GM21423 (cell line): ENCODE measurements around the gene OTULIN.

Experiments used
- ATAC-seq: cut with Tn5 transposase; IDR thresholded peaks from one replicate; pipeline ENCODE4 v1.9.1; 2021; ENCODE audit warnings: mild to moderate bottlenecking, moderate library complexity; ENCODE audit not compliant: unreplicated experiment

OTULIN gene

DNA sequence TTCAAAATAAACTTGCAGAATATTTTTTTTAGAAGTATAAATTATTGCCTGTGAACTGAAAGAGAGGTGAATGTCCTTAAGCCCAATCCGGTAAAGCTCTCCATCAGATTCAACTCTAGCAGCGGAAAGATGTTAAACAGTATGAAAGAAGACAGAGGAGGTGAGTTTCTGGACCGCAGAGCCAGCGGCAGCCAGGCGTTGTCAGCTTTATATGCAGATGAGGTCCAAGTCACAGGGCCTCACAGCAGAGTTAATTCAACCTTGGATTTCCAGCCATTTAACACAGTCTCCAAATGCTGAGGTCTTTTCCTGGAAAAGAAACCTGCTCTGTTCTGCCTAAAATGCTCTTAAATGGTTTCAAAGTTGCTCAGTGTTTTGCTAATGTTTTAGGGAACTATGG, 75.5 kb downstream of the OTULIN start:
- no peak for ATAC-seq

DNA sequence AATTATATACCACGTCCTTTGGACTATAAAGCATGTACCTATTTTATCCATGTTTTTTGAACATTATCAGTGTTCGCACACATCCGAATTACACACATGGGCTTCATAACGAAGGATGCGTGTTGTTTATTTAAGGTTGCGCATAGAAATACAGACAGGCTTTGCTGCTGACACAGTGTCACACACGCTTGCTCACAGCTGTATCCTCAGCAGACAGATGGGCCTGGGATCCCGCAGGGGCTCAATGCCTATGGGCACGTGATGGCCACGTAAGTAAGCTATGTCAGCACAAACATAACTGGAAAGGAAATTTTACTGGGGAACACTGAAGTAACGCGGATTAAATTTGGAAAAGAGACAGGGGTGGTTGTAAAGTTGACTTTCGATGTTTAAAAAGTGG, 76.6 kb downstream of the OTULIN start:
- ATAC-seq: no peak

DNA sequence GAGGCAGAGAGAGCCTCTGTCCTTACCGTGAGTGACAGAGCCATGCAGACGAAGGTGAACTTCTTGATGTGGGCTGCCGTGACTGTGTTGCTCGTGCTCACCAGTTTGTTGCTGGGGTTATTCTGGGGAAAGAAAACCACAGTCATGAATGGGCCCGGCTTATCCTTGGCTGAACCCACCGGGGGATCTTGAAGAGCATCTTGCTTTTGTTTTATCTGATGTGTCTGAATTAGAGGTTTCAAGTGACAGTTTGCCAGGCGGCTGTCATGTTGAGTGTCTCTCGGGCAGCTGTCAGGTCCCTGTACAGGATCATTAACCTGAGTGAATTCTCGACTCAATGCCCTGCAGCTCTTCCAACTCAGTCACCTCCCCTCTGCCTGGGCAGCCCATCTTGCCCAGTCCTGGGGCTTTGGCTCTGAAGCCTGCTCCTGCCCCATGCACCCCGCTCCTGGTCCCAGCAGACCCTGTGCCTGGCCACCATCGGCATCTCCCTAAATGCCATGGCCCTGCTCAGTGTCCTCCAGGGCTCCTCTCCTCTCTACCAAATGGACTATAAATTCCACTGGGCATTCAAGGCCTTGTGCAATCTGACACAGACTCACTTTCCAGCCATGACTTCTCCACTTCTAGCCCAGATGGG, 77.4 kb downstream of the OTULIN start:
- ATAC-seq: no peak

DNA sequence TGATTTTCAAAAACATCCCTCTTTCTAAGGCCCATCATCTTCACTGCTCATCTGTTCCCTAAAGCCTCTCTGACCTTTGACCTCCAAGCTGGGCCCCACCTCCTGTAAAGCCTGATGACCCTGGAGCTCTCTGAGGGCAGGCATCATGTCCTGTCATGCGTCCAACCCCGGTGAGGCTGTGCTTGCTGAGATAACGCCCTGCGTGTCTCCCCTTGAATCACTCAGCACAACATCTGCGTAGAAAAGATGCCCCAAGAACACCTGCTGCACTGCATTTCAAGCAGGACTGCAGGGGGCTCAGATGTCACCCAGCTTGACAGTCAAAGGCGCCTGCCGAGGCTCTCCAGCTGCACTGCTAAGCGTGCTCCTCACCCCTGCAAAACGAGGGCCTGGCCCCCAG, 78.0 kb downstream of the OTULIN start:
- ATAC-seq: no peak

DNA sequence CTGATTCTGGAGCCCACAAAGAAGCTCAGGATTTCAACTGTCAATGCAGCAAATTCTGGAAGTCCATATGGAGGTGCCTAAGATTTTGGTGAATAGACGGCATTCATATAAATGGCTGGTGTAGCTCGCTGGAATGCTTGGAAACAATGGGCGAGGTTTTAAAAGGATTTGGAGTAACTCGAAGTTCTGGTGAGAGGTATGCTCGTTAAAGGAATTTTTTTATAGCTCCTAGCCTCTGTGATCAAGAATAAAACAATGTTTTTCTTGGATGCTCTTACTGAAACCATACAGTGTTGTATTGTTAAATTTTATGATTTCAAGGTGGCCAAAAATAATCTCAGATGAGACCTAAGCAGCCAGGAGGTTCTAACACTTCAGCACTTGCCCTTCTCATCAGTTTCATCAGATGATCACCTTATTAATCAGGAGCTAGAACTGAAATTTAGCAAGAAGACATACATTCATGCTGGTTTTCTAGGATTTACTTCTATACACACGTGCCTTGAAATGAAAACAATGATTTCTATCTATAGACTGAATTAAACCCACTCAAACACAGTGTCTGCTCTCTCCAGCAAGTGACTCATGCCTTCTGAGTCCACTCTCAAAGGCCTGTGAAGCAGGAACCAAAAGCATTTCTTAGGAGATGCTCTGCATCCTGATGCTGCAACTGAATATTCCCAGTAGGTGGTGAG, 79.2 kb downstream of the OTULIN start:
- peak; percentile 27 for ATAC-seq

DNA sequence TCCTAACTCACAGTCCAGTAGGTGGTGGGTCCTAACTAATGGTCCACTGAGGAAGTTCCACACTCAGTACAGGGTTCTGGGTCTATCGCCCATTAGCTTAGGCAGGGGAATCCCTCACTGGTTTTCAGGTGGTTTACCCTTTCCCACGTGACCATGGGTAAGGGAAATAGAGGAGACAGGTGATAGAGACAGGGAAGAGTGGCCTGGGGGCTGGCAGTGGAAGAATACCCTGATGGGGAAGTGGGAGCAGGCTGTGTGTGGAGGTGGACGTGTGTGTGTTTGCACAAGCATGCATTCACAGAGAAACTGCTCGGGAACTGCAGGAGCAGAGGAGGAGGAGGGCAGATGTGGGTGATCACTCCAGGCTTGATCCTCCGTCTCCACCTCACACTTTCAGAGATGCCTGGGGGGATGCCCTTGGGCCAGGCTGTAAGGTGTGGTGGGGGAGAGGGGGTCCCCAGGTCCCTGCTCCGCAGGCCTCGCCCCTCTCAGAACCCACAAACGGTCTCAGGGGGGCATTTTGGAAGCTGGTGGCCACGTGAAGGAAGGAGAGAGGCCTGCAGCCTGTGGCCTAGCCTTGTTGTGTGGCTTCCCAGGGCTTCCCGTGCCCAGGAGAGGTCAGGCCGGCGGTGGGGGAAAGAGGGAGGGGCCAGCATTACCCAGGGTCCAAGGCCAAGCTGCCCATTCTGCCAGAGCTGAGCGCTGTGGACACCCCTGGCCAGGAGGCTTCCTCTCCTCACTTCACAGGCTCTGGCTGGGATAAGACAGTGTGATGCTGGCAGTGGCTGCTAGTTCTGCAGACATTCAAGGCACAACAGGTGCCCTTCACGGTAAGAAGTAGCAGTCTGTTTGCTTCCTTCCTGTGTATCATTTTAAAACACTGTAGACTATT, 80.0 kb downstream of the OTULIN start:
- ATAC-seq: peak; percentile 62

DNA sequence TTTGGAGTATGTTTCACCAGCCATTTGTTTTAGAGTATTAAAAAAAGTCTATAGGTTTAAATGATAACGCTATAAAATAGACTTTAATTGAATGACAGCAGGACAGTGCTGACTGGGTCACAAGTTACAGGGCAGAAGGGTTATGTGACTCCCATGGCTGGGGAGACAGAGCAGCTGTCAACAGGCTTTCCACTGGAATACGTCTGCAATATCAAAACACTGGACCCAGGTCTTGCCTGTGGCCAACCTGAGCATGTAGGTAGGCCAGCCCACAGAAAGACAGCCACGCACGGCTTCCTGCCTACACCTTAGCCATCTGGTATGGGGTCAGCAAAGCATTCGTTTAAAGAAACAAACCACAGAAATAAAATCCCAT, 80.7 kb downstream of the OTULIN start:
- peak; percentile 6 for ATAC-seq

DNA sequence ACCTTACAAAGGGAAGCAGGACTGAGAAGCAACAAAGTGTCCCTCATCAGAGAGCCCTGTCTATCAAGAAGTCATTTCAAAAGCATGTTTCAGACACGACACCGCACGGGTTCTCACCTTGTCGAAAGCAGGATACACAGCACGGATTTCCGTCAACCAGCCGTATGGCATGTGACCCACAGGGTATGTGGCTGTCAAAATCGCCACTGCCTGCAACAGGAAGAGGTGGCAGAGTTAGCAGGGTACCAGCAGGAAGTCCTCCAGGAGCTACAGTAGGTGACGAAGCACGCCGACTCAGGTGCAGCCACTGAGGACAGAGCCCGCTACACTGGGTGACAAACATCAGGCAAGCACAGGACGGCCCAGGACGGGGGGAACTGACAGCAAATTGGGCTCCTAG, 81.2 kb downstream of the OTULIN start:
- ATAC-seq: no peak

DNA sequence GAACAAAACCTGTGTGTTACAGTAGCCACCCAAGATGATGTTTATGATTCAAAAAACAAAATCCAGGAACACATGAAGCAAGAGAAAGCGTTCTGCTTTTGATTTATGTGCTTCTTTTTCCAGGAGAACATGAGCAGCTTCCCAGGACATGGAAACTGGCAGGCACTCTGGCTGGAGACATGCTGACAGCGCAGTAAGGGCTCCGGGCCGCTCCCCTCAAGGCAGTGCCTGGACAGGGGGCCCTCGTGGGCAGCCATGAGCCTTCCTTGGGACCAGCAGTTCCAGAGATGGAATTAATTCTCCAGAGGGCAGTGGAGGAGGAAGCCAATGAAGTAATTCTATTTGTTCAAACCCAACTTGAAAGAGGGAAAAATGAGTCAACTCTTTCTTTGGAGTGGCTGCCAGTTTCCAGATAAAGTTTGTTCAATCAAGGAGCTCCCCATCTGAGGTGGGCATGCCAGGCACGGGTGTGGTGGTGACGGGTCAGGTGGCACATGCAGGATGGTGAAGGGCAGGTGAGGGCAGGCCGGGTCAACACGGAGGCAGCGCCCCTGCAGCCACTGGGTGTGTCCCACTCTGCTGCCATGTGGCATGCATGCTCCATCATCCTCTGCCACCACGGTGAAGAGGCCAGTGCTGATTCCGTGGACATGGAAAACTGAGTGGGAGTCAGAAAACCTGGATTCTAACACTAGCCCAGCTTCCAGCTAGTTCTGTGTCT, 83.8 kb downstream of the OTULIN start:
- ATAC-seq: no peak
